Left lung (tissue), 10 donors: ENCODE results near the gene METTL9. TPM values are rescaled to one million over a fixed set of nuclear protein-coding genes. Genes with fewer than 3 reads are reported as not detected.
"Not testable (repeated sequence)": the region's sequence is repeated elsewhere in the genome, so short reads cannot be mapped to it uniquely, and the experiment has no call there.

Experiments
- ATAC-seq: fragments of 200-7000 bp; cut with Tn5 transposase; one replicate; pipeline ENCODE4 v1.9.1; 2020; ENCODE audit warnings: moderate library complexity
- DNase-seq, 4 donors: peaks; one replicate each; pipeline ENCODE4 v3.0.0-alpha.2; 2013 to 2020
- H3K27ac ChIP-seq, 2 donors: fragments of 200-600 bp; sonication (generic) in 1 of 2; one replicate each; pipeline versions ENCODE4 v1.5.0 to v1.8.0; 2020 to 2021
- H3K27me3 ChIP-seq, 2 donors: fragments of 200-600 bp; sonication (generic) in 1 of 2; one replicate each; pipeline versions ENCODE4 v1.5.0 to v1.8.0; 2020 to 2021
- H3K36me3 ChIP-seq, 2 donors: fragments of 200-600 bp; sonication (generic) in 1 of 2; one replicate each; pipeline versions ENCODE4 v1.5.0 to v1.8.0; 2020 to 2021
- H3K4me1 ChIP-seq, 2 donors: fragments of 200-600 bp; one replicate each; pipeline ENCODE4 v1.8.0; 2021
- H3K4me3 ChIP-seq, 2 donors: fragments of 200-600 bp; sonication (generic) in 1 of 2; one replicate each; pipeline versions ENCODE4 v1.5.0 to v1.8.0; 2020 to 2021; ENCODE audit warnings: mild to moderate bottlenecking in 1 of 2
- H3K9me3 ChIP-seq, 2 donors: fragments of 200-600 bp; sonication (generic) in 1 of 2; one replicate each; pipeline versions ENCODE4 v1.5.0 to v1.8.0; 2020 to 2021
- CTCF ChIP-seq, 2 donors: fragments of 200-600 bp; sonication (generic) in 1 of 2; IDR thresholded peaks; one replicate each; pipeline versions ENCODE4 v1.5.0 to v1.8.0; 2021; ENCODE audit warnings: antibody characterized with exemption in 2 of 2
- intact Hi-C, 2 donors: fragments of 100-400 bp; cut with DNase I; formaldehyde crosslinking; loops; one replicate each; pipeline versions ENCODE4 v1.11.2 to v1.14.2; 2022
- polyA plus RNA-seq, 6 donors: library from polyadenylated mRNA; unstranded; fragments of 120-200 nt; gene quantifications; one replicate each; pipeline ENCODE4 v1.2.1, GENCODE V29; 2013; ENCODE audit not compliant: insufficient read length in 6 of 6
- total RNA-seq, 2 donors: library from RNA; stranded (reverse); fragmentation: NEBNext Ultra II Directional; extraction: Animal tissue kit (Norgen Biotek cat#: 25700); gene quantifications; one replicate each; pipeline ENCODE4 v1.2.1, GENCODE V29; 2021
- donor health status: DM: no; HTN: yes; CAD: no.
- donor health status: DM: no; HTN: no; CAD: no.

METTL9 gene
- total and polyA plus RNA-seq, 8 donors, result 93.7 to 169 (median 154) TPM

GRCh38 chr16:21622545-21622944, 23.2 kb downstream of the METTL9 start:
- no peaks in the 10 kb centered on the region for H3K9me3 ChIP-seq
- no peaks in the 10 kb centered on the region for H3K27me3 ChIP-seq
- H3K36me3 ChIP-seq, result peaks cover 0 to 48% of the 10 kb centered on the region in 2 donors
- TF ChIP-seq CTCF (IDR thresholded peaks at IDR 0.05), result no peak
- H3K27ac ChIP-seq, result no peak overlapping the region
- no peak overlapping the region for H3K4me3 ChIP-seq
- DNase-seq (no peak), ATAC-seq (no peak)
- H3K4me1 ChIP-seq, result peaks cover 0 to 53% of the 10 kb centered on the region in 2 donors
- intact Hi-C loops, result no loop called here

GRCh38 chr16:21625026-21625425, 25.6 kb downstream of the METTL9 start:
- H3K4me3 ChIP-seq, result no peak overlapping the region
- no peak overlapping the region for H3K27ac ChIP-seq
- H3K36me3 ChIP-seq, result peaks cover 0 to 46% of the 10 kb centered on the region in 2 donors
- intact Hi-C loops, result no loop called here
- ATAC-seq, result no peak
- H3K4me1 ChIP-seq, result peaks cover 0 to 36% of the 10 kb centered on the region in 2 donors
- H3K27me3 ChIP-seq, result no peaks in the 10 kb centered on the region
- TF ChIP-seq CTCF (IDR thresholded peaks at IDR 0.05), result no peak
- no peak for DNase-seq
- no peaks in the 10 kb centered on the region for H3K9me3 ChIP-seq

- Histone ChIP-seq H3K4me1 (peaks cover 0 to 40% of the 10 kb centered on the region in 2 donors), H3K9me3 (no peaks in the 10 kb centered on the region), H3K4me3 (no peak overlapping the region), H3K36me3 (peaks cover 0 to 50% of the 10 kb centered on the region in 2 donors), H3K27ac (peak overlapping the region in 1 of 2 donors; percentile 70), H3K27me3 (no peaks in the 10 kb centered on the region)
- intact Hi-C loops, result no loop called here
- no peak for DNase-seq
- ATAC-seq, result peak; percentile 49
- no peak for TF ChIP-seq CTCF (IDR thresholded peaks at IDR 0.05)
These were observed 27.4 kb downstream of the METTL9 start for GRCh38 chr16:21626659-21627277.

- no peaks in the 10 kb centered on the region for H3K27me3 ChIP-seq
- no peaks in the 10 kb centered on the region for H3K9me3 ChIP-seq
- H3K27ac ChIP-seq, result no peak overlapping the region
- DNase-seq (no peak), ATAC-seq (no peak)
- no peak overlapping the region for H3K4me3 ChIP-seq
- H3K4me1 ChIP-seq, result peaks cover 0 to 49% of the 10 kb centered on the region in 2 donors
- intact Hi-C loops, result no loop called here
- no peak for TF ChIP-seq CTCF (IDR thresholded peaks at IDR 0.05)
- peaks cover 0 to 50% of the 10 kb centered on the region in 2 donors for H3K36me3 ChIP-seq
These were observed 28.8 kb downstream of the METTL9 start for GRCh38 chr16:21628121-21628726.

GRCh38 chr16:21628772-21629171, 29.4 kb downstream of the METTL9 start:
- DNase-seq, result no peak
- ATAC-seq, result no peak
- TF ChIP-seq CTCF (IDR thresholded peaks at IDR 0.05), result no peak
- no peak overlapping the region for H3K27ac ChIP-seq
- H3K27me3 ChIP-seq, result no peaks in the 10 kb centered on the region
- intact Hi-C loops, result no loop called here
- H3K36me3 ChIP-seq, result peaks cover 0 to 48% of the 10 kb centered on the region in 2 donors
- no peak overlapping the region for H3K4me3 ChIP-seq
- H3K4me1 ChIP-seq, result peaks cover 0 to 49% of the 10 kb centered on the region in 2 donors
- H3K9me3 ChIP-seq, result no peaks in the 10 kb centered on the region

GRCh38 chr16:21629616-21630539, 30.5 kb downstream of the METTL9 start:
- peak in 1 of 4 donors; percentile 71 for DNase-seq
- not testable (repeated sequence) for H3K4me3 ChIP-seq, H3K27me3 ChIP-seq, ATAC-seq, H3K27ac ChIP-seq, H3K9me3 ChIP-seq
- intact Hi-C loops, result loop anchor here in 1 of 2 donors (5.0 kb wide), 1 partner anchor 38 kb away; no protein-coding TSS in a partner anchor
- peaks cover 0 to 49% of the 10 kb centered on the region in 2 donors for H3K4me1 ChIP-seq
- H3K36me3 ChIP-seq, result peaks cover 0 to 51% of the 10 kb centered on the region in 2 donors

GRCh38 chr16:21630866-21631265, 31.5 kb downstream of the METTL9 start:
- H3K27me3 ChIP-seq, H3K4me3 ChIP-seq, DNase-seq, H3K9me3 ChIP-seq, ATAC-seq: not testable (repeated sequence)
- Histone ChIP-seq H3K36me3 (peaks cover 0 to 49% of the 10 kb centered on the region in 2 donors), H3K27ac (peak overlapping the region in 1 of 2 donors; percentile 33), H3K4me1 (peaks cover 0 to 41% of the 10 kb centered on the region in 2 donors)
- intact Hi-C loops, result loop anchor here in 1 of 2 donors (5.0 kb wide), 1 partner anchor 39 kb away; no protein-coding TSS in a partner anchor
